Liver (tissue), 9 donors: ENCODE results near the gene CCDC134. TPM values are rescaled to one million over a fixed set of nuclear protein-coding genes. Genes with fewer than 3 reads are reported as not detected.

Experiments
- DNase-seq: peaks from one replicate; pipeline ENCODE4 v3.0.0-alpha.2; 2017; ENCODE audit warnings: low spot score
- H3K27ac ChIP-seq, 2 donors: one replicate each; pipeline ENCODE4 v1.7.0; 2013; ENCODE audit warnings: inconsistent platforms in 2 of 2, low read length in 2 of 2, control low read depth in 1 of 2, low read depth in 1 of 2, mild to moderate bottlenecking in 1 of 2
- H3K27me3 ChIP-seq, 4 donors: one replicate each; pipeline versions ENCODE4 v1.6.1 to v1.7.0; 2013; ENCODE audit warnings: low read length in 3 of 4, inconsistent platforms in 1 of 4, mild to moderate bottlenecking in 1 of 4, moderate library complexity in 1 of 4; ENCODE audit not compliant: control insufficient read depth in 4 of 4, insufficient read depth in 4 of 4
- H3K36me3 ChIP-seq, 4 donors: one replicate each; pipeline versions ENCODE4 v1.6.1 to v1.7.0; 2013; ENCODE audit warnings: low read length in 3 of 4, mild to moderate bottlenecking in 3 of 4, low read depth in 1 of 4, moderate library complexity in 1 of 4; ENCODE audit not compliant: control insufficient read depth in 4 of 4, insufficient read depth in 3 of 4
- H3K4me1 ChIP-seq, 4 donors: one replicate each; pipeline versions ENCODE4 v1.6.1 to v1.7.0; 2013; ENCODE audit warnings: low read length in 3 of 4, mild to moderate bottlenecking in 3 of 4, moderate library complexity in 1 of 4; ENCODE audit not compliant: control insufficient read depth in 4 of 4, insufficient read depth in 4 of 4
- H3K4me3 ChIP-seq, 3 donors: one replicate each; pipeline versions ENCODE4 v1.6.1 to v1.7.0; 2013; ENCODE audit warnings: low read length in 3 of 3, control low read depth in 1 of 3, low read depth in 1 of 3, mild to moderate bottlenecking in 1 of 3
- H3K9ac ChIP-seq, 2 donors: one replicate each; pipeline ENCODE4 v1.7.0; 2013; ENCODE audit warnings: low read length in 2 of 2, mild to moderate bottlenecking in 2 of 2, moderate library complexity in 2 of 2, control low read depth in 1 of 2, low read depth in 1 of 2
- H3K9me3 ChIP-seq, 4 donors: one replicate each; pipeline versions ENCODE4 v1.6.1 to v1.7.0; 2013; ENCODE audit warnings: low read length in 3 of 4; ENCODE audit not compliant: control insufficient read depth in 4 of 4
- EGR1 ChIP-seq, 2 donors: IDR thresholded peaks; 2 replicates each; pipeline ENCODE4 v1.6.1; 2016 to 2018; ENCODE audit warnings: antibody characterized with exemption in 2 of 2, low read depth in 2 of 2
- FOXA2 ChIP-seq: IDR thresholded peaks from 2 replicates; pipeline ENCODE4 v1.6.1; 2016; ENCODE audit warnings: antibody characterized with exemption
- GABPA ChIP-seq, 2 donors: IDR thresholded peaks in 1 of 2; conservative IDR thresholded peaks in 1 of 2; 2 replicates each; pipeline ENCODE4 v1.6.1; 2016; ENCODE audit warnings: antibody characterized with exemption in 2 of 2, mild to moderate bottlenecking in 1 of 2, moderate library complexity in 1 of 2
- HNF4A ChIP-seq, 2 donors: conservative IDR thresholded peaks; 2 replicates each; pipeline ENCODE4 v1.6.1; 2016; ENCODE audit warnings: antibody characterized with exemption in 2 of 2, mild to moderate bottlenecking in 2 of 2
- HNF4G ChIP-seq: IDR thresholded peaks from 2 replicates; pipeline ENCODE4 v1.6.1; 2016; ENCODE audit warnings: antibody characterized with exemption
- RXRA ChIP-seq, 2 donors: IDR thresholded peaks; 2 replicates each; pipeline ENCODE4 v1.6.1; 2017 to 2018; ENCODE audit warnings: antibody characterized with exemption in 2 of 2, mild to moderate bottlenecking in 1 of 2
- SP1 ChIP-seq: IDR thresholded peaks from 2 replicates; pipeline ENCODE4 v1.6.1; 2018; ENCODE audit warnings: antibody characterized with exemption, mild to moderate bottlenecking
- TAF1 ChIP-seq: conservative IDR thresholded peaks from 2 replicates; pipeline ENCODE4 v1.6.1; 2016; ENCODE audit warnings: antibody characterized with exemption, mild to moderate bottlenecking
- YY1 ChIP-seq: IDR thresholded peaks from 2 replicates; pipeline ENCODE4 v1.6.1; 2016; ENCODE audit warnings: antibody characterized with exemption, mild to moderate bottlenecking
- WGBS: extraction: QIAGEN DNeasy Blood & Tissue Kit; methylation state at CpG from one replicate; pipeline ENCODE4 v1.1.7; 2013; 5-methylcytosine and 5-hydroxymethylcytosine counted together
- polyA plus RNA-seq, 2 donors: library from polyadenylated mRNA; stranded (reverse) in 1 of 2; unstranded in 1 of 2; fragments of 200-250 nt in 1 of 2; fragments of >200 nt in 1 of 2; fragmentation: Nextera tagmentation in 1 of 2; extraction: Ambion mirVana in 1 of 2; gene quantifications; one replicate each; pipeline versions ENCODE4 v1.2.1 to v1.2.3, GENCODE V29; 2013 to 2015
- total RNA-seq, 2 donors: library from RNA; depleted of rRNA; stranded (reverse); fragments of >200 nt; gene quantifications; one replicate each; pipeline ENCODE4 v1.2.3, GENCODE V29; 2014
- TF ChIP-seq, protein P1 (sequence below): IDR thresholded peaks from 2 replicates; pipeline ENCODE4 v1.6.1; 2016; ENCODE audit warnings: antibody characterized with exemption
- TF ChIP-seq, protein P2 (sequence below): IDR thresholded peaks from 2 replicates; pipeline ENCODE4 v1.6.1; 2016; ENCODE audit warnings: antibody characterized with exemption
- TF ChIP-seq, protein P3 (sequence below): fragments of 150-350 bp; IDR thresholded peaks from 2 replicates; pipeline ENCODE4 v1.5.1; 2017; ENCODE audit warnings: improper control_type of control experiment, low read depth, low read length; ENCODE audit not compliant: missing input control
- donor health status: healthy.
- donor health status: healthy.
- donor health status: healthy.
- donor health status: healthy.
- donor health status: healthy.

The CCDC134 gene
- total and polyA plus RNA-seq, 4 donors, result 2.0 to 13.2 (median 6.4) TPM

DNA sequence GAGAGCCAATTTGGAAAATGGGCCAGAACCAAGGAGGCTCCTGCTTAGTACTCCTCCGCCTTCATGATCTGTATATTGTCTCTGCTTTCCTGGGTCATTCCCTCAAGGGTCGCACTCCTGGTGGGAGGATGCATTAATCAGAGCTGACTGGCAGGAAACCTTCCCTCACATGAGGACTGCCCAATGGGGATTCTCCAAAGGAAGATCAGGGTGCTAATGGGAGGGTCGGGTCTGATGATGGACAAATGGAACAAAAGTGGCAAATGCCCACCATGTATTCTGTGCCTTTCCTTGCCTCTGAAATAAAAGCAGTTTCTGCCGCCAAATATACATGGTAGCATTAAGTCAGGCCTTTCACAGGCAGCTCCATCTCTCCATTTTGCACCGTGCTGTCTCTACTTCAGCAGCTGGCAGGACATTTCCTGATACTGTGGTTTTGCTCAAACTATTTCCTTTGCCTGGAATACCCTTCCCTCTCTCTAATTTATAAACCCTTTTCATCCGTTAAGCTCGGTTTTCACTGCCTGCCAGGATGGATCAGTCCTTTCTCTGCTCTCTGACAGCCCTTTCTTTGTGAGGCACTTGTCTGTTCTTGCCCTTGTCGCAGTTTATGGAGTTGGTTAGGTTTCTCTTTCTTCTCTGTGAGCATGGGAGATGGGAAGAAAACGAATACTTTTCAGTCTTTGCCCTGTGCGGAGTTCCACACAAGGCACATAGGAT, 45.9 kb downstream of the CCDC134 start:
- H3K9me3 ChIP-seq, result no peaks in the 10 kb centered on the region
- no peak overlapping the region for H3K4me3 ChIP-seq
- WGBS, result 75% methylated on average over 10 of the region's 10 CpGs
- peak overlapping the region in 1 of 2 donors; percentile 60 for H3K27ac ChIP-seq
- no peak for DNase-seq
- H3K27me3 ChIP-seq, result no peaks in the 10 kb centered on the region
- H3K9ac ChIP-seq, result no peak overlapping the region
- H3K4me1 ChIP-seq, result peaks cover 12 to 48% (median 44%) of the 10 kb centered on the region in 4 donors
- peaks cover 0 to 3% (median 0%) of the 10 kb centered on the region in 4 donors for H3K36me3 ChIP-seq
- TF ChIP-seq EGR1 (IDR thresholded peaks at IDR 0.05; ENCODE audit: low read depth in 2 of 2) (no peak), HNF4G (no peak), YY1 (no peak)
- TF ChIP-seq, protein P1, sequence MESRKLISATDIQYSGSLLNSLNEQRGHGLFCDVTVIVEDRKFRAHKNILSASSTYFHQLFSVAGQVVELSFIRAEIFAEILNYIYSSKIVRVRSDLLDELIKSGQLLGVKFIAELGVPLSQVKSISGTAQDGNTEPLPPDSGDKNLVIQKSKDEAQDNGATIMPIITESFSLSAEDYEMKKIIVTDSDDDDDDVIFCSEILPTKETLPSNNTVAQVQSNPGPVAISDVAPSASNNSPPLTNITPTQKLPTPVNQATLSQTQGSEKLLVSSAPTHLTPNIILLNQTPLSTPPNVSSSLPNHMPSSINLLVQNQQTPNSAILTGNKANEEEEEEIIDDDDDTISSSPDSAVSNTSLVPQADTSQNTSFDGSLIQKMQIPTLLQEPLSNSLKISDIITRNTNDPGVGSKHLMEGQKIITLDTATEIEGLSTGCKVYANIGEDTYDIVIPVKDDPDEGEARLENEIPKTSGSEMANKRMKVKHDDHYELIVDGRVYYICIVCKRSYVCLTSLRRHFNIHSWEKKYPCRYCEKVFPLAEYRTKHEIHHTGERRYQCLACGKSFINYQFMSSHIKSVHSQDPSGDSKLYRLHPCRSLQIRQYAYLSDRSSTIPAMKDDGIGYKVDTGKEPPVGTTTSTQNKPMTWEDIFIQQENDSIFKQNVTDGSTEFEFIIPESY, result no peak

DNA sequence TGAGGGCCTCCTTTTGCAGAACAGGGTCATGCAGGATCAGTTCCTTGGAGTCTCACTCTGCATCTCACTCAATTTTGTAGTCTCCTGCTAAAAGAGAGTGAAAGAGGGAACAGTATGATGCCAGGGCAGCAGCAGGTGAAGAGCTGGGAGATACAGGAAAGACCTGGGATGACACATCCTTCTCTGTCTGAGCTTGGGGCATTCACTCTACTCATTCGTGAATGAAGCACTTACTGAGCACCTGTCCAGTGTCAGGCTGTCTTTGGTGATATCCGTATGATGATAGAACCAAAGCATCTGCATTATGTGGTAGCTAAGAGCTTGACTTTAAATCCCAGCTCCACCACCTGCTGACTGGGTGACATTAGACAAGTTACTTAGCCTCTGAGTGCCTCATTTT, 46.8 kb downstream of the CCDC134 start:
- DNase-seq, result no peak
- Histone ChIP-seq H3K36me3 (peaks cover 0 to 3% (median 0%) of the 10 kb centered on the region in 4 donors), H3K27me3 (no peaks in the 10 kb centered on the region), H3K4me3 (no peak overlapping the region), H3K9ac (no peak overlapping the region), H3K9me3 (no peaks in the 10 kb centered on the region), H3K4me1 (peaks cover 12 to 45% (median 37%) of the 10 kb centered on the region in 4 donors), H3K27ac (no peak overlapping the region)
- 59% methylated on average over 2 of the region's 2 CpGs for WGBS
- no peak for TF ChIP-seq YY1
- no peak for TF ChIP-seq EGR1 (IDR thresholded peaks at IDR 0.05; ENCODE audit: low read depth in 2 of 2)
- TF ChIP-seq FOXA2, result no peak
- TF ChIP-seq, protein P2, sequence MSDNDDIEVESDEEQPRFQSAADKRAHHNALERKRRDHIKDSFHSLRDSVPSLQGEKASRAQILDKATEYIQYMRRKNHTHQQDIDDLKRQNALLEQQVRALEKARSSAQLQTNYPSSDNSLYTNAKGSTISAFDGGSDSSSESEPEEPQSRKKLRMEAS, result no peak
- no peak for TF ChIP-seq GABPA (IDR thresholded peaks at IDR 0.05 in 1 of 2, conservative IDR thresholded peaks at IDR 0.05 in 1 of 2)
- TF ChIP-seq HNF4A (conservative IDR thresholded peaks at IDR 0.05), result no peak
- TF ChIP-seq, protein P3, sequence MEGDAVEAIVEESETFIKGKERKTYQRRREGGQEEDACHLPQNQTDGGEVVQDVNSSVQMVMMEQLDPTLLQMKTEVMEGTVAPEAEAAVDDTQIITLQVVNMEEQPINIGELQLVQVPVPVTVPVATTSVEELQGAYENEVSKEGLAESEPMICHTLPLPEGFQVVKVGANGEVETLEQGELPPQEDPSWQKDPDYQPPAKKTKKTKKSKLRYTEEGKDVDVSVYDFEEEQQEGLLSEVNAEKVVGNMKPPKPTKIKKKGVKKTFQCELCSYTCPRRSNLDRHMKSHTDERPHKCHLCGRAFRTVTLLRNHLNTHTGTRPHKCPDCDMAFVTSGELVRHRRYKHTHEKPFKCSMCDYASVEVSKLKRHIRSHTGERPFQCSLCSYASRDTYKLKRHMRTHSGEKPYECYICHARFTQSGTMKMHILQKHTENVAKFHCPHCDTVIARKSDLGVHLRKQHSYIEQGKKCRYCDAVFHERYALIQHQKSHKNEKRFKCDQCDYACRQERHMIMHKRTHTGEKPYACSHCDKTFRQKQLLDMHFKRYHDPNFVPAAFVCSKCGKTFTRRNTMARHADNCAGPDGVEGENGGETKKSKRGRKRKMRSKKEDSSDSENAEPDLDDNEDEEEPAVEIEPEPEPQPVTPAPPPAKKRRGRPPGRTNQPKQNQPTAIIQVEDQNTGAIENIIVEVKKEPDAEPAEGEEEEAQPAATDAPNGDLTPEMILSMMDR, result no peak
- no peak for TF ChIP-seq TAF1
- no peak for TF ChIP-seq HNF4G

DNA sequence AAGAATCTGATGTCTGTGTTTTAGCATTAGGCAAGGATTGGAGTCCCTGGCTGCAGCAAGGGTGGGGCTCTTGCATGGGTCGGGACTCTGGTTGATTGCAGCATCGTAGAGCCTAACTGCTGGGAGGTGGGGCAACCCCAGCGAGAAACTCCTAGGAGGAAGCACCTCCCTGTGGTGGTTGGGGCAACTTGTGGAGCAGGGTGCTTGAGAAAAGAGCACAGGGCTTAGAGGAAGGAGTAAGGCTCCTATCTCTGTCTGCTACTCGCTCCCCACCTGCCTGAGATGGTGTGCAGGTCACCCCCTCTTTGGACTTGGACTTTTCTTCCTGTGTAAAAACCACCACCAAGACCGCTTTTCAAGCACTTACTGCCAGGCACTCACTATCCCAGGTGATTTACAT, 48.0 kb downstream of the CCDC134 start:
- Histone ChIP-seq H3K4me3 (no peak overlapping the region), H3K27me3 (no peaks in the 10 kb centered on the region), H3K9me3 (no peaks in the 10 kb centered on the region), H3K4me1 (peaks cover 9 to 38% (median 28%) of the 10 kb centered on the region in 4 donors), H3K9ac (no peak overlapping the region), H3K36me3 (peaks cover 0 to 3% (median 0%) of the 10 kb centered on the region in 4 donors), H3K27ac (no peak overlapping the region)
- DNase-seq, result no peak
- no peak for TF ChIP-seq SP1
- TF ChIP-seq HNF4A (conservative IDR thresholded peaks at IDR 0.05), result no peak
- no peak for TF ChIP-seq HNF4G
- TF ChIP-seq FOXA2, result no peak
- TF ChIP-seq RXRA (IDR thresholded peaks at IDR 0.05), result no peak
- TF ChIP-seq YY1, result no peak
- 62% methylated on average over 5 of the region's 5 CpGs for WGBS
